ENCODE results near the gene GABRG3.

Gene GABRG3

GRCh38 chr15:27250223-27250622 is 279.2 kb downstream of the GABRG3 start:
- DNase-seq, result peak; percentile 84 to 89

- DNase-seq, result no peak
Measured at GRCh38 chr15:27254055-27254454, 283.1 kb downstream of the GABRG3 start.

DNA sequence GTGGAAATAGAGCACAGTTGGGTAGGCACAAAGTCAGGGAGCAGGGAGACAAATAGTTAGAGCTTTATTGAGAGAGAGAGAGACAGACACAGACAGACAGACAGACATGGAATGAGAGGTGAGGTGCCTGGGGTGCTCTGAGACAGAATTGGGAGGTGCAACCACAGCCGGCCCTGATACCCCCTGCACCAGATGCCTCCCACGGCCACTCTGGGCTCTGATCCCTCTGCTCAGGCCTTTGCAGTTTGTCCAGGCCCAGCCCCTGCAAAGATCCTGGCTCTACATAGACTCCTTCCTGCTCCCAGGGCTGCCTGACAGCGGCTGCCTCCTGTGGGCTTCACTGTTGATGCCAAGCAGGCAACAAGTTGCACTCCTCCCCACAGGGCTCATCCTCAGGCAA is 283.8 kb downstream of the GABRG3 start:
- DNase-seq, result no peak

DNA sequence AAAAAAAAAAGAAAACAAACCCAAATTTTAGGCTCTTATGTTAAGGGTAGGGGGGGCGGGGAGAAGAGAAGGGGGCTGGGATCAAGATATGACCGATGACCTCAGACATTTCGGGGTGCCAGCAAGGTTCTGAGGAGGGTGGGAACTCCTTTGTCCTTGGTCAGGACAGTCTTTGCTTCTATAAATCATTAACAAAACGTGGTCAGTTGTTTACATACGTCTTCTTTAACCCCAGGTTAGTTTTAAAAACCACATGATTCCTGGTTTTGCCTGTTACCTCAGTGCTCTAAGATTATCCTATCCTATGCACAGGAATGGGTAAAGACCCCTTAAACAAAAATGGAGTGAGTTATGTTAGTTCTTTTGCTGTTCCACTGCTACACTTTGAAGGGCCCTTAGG is 285.5 kb downstream of the GABRG3 start:
- no peak for DNase-seq

DNA sequence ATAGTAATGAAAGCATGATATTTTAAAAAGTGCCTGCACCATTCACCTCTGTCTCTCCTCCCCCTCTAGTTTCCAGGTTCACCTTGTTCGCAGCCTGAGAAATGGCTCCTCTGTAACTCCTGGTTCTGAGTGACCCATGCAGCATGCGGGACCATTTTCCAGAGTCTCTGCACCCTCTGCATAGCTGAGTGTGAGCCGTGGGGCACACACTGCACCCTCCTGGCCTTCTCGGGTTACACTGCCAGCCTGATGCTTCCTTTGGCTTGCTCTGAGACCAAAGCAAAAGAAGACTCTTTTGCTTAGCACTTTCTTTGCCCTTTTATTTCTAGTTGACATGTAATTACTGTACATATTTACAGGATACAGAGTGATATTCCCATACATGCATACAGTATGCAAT is 287.3 kb downstream of the GABRG3 start:
- no peak for DNase-seq

DNA sequence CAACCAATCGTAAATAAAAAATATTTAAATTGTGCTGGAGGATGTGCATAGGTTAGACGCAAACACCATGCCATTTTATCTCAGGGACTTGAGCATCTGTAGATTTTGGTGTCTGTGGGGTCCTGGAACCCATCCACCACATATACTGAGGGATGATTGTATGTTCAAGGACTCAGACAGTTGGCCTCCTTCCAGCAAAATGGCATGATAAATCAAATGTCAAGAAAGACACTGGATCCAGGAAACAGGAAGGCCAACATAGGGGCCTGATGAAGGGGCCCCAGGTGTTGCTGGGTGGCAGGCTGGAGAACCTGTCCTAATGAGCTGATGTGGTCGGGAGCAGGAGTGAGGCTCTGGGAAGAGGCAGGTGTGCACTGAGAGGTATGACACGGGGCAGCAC is 289.5 kb downstream of the GABRG3 start:
- DNase-seq, result peak; percentile 76 to 80

GRCh38 chr15:27268923-27269322 is 297.9 kb downstream of the GABRG3 start:
- no peak for DNase-seq

DNA sequence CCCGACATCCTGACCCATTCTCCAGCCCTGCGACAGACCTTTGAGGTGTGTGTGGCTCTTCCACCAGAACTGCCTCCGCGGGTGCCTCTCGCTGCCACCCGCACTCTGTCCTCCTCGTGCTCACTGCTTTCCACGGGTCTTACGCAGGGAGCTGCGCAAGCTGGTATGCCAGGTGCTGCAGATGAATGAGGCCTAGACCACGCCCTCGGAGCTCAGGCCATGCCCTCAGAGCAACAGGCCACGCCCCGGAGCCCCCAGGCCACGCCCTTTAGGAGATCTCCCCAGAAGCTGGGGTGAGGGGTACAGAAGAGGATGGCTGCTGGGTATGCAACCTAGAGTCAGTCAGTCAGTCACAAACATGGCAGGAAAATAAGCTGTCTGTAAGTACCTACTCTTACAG is 300.3 kb downstream of the GABRG3 start:
- DNase-seq, result peak; percentile 82 to 85

GRCh38 chr15:27272427-27272826 is 301.4 kb downstream of the GABRG3 start:
- DNase-seq, result no peak

GRCh38 chr15:27273506-27273905 is 302.5 kb downstream of the GABRG3 start:
- DNase-seq, result no peak

DNA sequence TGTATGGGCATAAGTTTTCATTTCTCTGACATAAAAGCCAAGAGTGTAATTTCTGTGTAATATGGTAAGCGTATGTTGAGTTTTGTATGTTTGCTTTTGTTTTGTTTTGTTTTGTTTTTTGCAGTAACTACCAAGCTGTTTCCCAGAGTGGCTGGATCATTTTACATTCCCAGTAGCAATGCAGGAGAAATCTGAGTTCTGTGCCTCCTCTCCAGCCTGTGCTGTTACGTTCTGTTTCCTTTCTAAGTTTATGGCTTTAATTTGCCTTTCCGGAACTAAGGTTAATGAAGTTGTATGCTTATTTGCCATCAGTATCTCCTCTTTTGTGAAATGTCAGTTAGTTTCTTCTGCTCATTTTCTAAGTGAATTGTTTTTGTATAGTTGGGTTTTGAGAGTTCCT is 307.8 kb downstream of the GABRG3 start:
- no peak for DNase-seq

DNA sequence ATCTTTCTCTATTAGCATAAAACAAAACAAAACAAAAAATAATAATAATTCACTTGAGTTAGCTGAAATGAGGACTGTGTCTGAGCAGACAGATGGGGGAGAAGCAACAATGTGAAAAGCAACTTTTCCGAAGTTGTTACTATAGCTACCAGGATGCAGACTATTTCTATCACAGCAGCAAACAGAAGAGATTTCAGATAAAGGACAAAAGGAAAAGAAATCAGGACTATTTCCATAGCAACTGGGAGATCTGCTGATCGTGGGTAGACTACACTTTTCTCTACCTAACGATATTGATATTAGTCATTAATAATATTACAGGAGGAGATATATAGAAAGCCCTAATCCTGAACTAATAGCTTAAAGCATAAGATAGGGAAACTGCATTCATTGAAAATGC is 321.7 kb downstream of the GABRG3 start:
- no peak for DNase-seq

- no peak for DNase-seq
Measured at GRCh38 chr15:27293607-27294006, 322.6 kb downstream of the GABRG3 start.

- DNase-seq, result no peak
Measured at GRCh38 chr15:27317736-27318135, 346.8 kb downstream of the GABRG3 start.

DNA sequence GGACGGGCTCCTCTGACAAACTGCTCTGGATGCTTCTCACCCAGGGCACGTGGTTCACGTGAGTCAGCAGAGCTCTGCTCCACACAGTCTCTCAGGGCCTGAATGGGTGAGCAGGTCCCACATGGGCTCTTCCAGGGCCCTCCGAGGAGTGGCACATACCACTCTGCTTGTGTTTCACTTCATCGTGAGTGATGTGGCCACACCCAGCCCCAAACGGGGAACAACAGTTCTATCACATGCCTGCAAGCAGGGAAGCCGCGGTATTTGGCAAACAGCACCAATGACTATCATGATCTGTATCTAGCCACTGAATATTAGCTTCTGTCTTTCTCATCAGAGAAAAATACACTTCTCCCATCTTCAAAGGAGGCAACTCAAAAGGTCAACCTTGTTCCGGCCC is 352.8 kb downstream of the GABRG3 start:
- no peak for DNase-seq

GRCh38 chr15:27324886-27325615 is 354.1 kb downstream of the GABRG3 start:
- DNase-seq, result no peak

DNA sequence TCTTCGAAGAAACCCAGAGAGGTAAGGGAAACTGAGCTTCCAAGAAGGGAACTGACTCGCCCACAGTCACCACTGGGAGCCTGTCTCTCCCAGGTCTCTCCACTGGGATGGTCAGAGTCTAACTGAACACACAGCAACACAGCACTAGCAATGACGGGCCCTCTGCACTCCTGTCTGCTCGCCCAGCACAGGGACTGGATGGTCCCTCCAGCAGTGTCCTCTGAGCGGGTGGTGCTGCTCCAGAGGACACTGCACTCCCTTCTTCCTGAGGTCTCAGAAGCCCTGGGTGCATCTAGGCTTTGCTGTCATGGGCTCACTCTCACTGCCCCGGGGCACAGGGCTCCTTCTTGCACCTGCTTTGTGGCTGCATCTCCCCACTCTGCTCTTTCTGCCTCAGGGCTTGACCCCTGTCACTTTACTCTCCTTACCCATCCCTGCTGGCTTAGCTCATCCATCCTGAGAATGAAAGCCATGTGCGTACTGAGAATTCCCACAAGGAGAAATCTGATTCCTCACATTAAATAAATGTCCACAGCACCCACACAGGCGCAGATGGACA is 356.6 kb downstream of the GABRG3 start:
- DNase-seq, result no peak

DNA sequence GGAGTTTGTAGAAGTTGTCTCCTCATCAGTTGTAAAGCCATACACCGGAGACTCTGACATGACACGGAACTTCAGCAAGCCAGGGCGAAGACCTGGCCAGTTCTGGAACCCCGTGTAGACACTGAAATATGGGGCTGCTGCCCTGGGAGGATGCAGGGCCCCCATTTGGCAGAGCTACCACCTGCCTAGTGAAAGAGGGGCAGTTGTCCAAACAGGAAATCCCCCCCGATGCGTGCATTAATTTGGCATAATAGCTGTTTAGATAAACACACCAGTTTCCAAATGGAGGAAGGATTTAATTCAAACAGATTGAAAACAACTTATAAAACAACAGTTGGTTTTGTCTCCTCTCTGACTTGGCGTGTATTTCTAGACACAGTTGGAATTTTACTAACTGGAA is 357.2 kb downstream of the GABRG3 start:
- no peak for DNase-seq

DNA sequence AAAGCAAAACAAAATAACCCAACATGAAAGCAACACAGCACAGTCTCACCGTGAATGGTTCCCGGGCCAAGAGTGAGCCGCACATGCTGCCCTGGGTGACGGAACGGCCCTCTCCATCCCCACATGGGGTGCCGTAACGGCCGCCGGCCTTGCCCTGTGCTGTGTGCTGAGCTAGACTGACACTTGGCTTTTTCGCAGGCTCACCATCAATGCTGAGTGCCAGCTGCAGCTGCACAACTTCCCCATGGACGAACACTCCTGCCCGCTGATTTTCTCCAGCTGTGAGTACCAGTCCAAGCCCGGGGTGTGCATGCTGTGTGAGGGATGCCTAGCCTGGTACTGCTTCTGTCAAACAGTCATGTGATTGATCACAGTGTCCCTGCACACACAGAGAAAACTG is 357.6 kb downstream of the GABRG3 start:
- peak; percentile 5 to 36 for DNase-seq

- DNase-seq, result no peak
Measured at GRCh38 chr15:27330326-27330725, 359.3 kb downstream of the GABRG3 start.

DNA sequence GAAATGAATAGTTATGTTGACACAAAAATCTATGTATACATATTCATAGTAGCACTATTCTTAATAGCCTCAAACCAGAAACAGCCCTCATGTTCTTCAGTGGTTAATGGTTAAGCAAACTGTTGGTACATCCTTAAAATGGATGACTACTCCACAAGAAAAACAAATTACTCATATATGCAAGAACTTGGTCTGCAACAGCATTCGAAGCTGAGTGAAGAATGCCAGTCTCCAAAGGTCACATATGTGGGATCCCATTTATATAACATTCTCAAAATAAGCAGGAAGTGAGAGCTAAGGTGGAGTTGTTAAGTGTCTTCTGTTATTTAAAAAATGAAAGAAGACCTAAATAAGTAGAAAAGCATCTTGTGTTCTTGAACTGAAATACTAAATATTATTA is 365.7 kb downstream of the GABRG3 start:
- no peak for DNase-seq

DNA sequence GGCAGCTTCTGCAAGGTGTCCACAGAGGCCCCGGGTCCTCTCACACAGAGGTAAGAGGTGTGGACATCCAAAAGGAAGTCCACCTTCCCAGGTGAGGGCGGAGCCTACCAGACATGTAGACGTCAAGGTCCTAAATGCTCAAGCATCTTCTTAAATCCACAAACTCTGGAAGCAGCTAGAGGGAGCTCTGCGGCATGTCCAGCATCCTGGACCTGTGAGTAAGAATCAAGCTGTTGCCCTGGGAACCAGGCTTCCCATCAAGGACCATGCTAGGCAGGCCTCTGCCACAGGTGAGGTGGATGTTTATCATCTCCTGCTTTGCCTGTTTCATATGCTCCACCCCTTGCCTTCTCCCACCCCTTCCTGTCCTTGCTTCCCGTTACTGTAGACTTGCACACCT is 368.2 kb downstream of the GABRG3 start:
- DNase-seq, result no peak

DNA sequence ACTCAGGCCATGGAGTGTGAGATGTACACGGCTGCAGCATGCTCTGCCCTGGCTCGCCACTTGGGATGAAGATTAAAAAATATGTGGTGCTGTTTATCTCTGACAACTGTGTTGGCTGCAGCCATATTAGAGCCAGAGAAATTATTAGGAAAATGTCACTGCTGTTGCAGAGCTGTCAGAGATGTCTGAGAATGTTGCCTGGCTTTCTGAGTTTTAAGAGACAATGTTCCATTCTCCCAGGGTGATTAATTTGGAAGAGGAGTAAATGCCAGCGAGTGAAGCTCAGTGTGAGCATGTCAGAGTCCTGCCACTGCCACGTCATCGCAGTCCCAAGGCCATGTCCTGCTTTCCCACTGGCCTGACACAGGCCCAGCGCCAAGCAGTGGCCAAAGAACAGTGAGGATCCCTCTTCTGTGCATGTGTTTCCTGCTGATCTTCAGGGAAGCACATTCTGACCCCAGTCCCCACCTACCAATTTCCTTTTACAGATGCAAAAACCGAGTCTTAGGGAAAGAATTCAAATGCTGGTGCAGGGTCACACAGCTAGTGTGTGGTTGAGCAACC is 370.9 kb downstream of the GABRG3 start:
- no peak for DNase-seq

GRCh38 chr15:27342991-27343390 is 372.0 kb downstream of the GABRG3 start:
- no peak for DNase-seq

DNA sequence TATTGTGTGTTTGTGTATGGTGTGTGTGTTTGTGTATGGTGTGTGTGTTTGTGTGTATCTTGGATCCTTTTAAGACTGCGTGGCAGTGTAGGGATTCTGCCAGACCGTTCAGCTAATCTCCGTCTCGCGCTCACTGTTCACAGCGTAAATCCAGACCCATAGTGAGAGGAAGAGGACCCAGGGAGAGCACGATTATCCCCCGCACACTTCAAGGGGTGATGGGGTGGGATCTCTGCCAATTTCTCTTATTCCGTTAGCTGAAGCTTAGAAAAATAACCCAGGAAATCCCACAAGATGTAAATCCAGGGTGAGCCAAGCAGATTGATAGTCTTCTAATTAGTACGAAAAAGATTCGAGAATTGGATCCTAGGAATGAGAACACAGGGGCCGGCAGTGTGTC is 381.2 kb downstream of the GABRG3 start:
- DNase-seq, result no peak
